Activated CD8-positive, alpha-beta memory T cell treated with anti-CD3 and anti-CD28 coated beads, Interleukin-2, amount 50 U/mL, for 48 hours (primary cell): ENCODE measurements around the gene WDR18.
"Not testable (repeated sequence)": the region's sequence is repeated elsewhere in the genome, so short reads cannot be mapped to it uniquely, and the experiment has no call there.

Experiments
- DNase-seq: peaks from one replicate; pipeline ENCODE4 v3.0.0-alpha.2; 2020

The WDR18 gene

DNA sequence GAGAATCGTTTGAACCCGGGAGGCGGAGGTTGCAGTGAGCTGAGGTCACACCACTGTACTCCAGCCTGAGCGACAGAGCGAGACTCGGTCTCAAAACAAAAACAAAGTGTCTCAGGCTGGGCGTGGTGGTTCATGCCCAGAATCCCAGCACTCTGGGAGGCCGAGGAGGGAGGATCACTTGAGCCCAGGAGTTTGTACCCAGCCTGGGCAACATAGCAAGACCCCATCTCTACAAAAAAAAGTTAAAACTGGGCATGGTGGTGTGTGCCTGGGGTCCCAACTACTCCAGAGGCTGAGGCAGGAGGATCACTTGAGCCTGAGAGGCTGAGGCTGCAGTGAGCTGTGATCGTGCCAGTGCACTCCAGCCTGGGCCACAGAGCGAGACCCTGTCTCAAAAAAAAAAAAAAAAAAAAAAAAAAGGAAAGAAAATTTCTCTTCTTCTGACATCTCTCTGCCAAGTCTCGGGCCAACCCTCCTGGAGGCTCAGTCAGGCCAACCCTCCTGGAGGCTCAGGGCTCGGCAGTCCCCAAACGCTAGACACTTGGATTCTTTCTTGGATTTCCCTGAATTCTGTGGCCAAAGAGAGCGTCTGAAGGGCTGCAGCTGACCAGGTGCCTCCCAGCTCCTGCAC is 32.0 kb upstream of the WDR18 start:
- no peak for DNase-seq

- DNase-seq: no peak
Observed at GRCh38 chr19:952680-953444, 31.3 kb upstream of the WDR18 start.

DNA sequence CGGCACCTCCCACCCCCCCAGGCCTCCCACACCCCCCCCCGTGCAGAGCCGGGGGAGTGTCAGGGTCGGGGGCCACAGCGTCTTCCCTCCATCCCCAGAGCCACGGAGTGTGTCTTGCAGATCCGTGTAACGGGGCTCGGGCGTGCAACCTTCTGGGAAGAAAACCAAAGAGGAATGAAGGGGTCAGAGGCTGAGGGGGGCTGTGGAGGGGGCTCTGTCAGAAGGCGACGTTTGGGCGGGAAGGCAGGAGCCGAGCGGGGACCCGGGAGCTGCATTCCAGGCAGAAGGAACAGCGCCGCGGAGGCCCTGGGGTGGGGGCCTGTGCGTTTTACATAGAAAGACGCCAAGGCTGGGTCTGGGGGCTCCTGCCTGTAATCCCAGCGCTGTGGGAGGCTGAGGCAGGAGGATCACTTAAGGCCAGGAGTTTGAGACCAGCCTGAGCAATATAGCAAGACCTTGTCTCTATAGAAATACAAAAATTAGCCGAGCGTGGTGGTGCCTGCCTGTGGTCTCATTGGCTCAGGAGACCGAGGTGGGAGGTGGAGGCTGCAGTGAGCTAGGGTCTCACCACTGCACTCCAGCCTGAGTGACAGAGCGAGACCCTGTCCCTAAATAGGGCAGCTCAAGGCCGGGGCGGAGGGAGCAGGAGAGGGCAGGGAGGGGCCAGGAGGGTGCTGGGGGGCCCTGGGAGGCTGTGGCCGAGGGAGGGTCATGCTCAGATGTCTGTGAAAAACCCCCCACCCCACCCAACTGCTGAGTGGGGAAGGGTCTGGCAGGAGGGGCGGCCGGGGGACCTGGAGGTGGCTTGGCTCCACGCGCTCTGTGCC is 30.5 kb upstream of the WDR18 start:
- DNase-seq: no peak

GRCh38 chr19:954272-954671 is 29.9 kb upstream of the WDR18 start:
- no peak for DNase-seq

DNA sequence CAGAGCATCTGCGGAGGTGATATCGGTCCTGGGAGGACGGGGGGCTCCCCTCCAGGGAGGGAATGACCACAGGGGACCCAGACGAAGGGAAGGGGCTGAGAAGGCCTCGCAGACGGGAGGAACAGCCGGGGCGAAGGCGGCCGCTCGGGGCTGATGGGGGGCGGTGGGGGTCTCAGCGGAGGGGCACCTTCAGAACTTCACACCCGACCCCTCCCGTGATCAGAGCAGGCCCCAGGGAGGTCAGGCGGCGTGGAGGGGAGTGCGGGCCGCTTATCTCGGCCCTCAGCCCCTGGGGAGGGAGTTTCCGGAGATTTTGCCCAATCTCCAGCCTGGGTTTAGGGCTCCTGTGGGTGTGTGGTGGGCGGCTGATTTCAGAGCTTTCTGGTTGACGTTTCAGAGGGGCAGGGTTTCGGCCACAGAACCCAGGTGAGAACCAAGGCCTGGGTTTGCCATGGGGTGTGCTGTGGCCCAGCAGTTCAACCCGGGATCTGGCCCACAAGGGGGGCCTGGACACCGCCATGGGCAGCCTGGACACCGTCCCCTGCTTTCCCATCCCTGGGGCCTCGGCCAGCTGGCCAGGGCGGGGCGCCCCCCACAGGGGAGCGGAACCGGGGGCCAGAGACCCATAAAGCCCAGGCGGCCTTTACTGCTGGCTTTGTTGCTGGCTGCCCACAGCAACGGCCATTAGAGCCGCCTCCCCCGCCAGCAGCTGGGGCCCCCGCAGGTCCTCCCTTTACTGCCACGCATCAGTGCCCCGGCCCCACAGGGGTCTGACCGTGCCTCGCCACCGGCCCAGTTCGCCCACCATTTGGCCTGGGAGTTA is 29.3 kb upstream of the WDR18 start:
- DNase-seq: no peak

GRCh38 chr19:955803-956765 is 28.1 kb upstream of the WDR18 start:
- DNase-seq: no peak

GRCh38 chr19:956766-957440 is 27.2 kb upstream of the WDR18 start:
- DNase-seq: no peak

- DNase-seq: not testable (repeated sequence)
Observed at GRCh38 chr19:957578-957977, 26.6 kb upstream of the WDR18 start.

DNA sequence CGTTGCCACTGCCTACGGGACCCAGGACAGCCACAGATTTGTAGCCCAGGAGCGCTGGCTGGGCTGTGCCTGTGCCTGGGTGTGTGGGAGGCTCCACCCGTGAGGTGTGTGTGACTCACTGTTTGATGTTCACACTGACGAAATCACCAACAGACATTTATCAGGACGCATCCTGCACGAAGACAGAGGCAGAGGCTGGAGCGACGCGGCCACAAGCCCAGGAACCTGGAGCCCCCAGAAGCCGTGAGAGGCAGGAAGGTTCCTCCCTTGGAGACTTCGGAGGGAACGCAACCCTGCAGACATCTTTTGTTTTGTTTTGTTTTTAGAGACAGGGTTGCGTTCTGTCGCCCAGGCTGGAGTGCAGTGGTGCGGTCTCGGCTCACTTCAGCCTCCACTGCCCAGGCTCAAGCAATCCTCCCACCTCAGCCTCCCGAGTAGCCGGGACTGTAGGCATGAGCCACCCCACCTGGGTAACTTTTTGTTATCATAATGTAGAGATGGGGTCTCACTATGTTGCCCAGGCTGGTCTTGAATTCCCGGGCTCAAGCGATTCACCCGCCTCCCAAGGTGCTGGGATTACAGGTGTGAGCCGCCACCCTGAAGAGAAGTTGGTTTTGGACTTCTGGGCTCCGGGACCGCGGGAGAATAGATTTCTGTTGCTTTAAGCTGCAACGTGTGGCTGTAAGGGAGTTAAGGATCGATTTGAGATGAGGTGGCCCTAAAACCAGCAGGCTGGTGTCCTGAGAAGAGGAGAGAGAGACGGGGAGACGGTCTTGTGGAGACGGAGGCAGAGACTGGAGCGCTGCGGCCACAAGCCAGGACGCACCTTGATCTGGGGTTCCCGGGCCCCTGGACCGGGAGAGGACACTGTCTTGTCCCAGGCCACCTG is 24.9 kb upstream of the WDR18 start:
- no peak for DNase-seq

GRCh38 chr19:960020-960419 is 24.1 kb upstream of the WDR18 start:
- no peak for DNase-seq

GRCh38 chr19:960601-960938 is 23.6 kb upstream of the WDR18 start:
- no peak for DNase-seq

GRCh38 chr19:961866-962620 is 22.1 kb upstream of the WDR18 start:
- DNase-seq: no peak

DNA sequence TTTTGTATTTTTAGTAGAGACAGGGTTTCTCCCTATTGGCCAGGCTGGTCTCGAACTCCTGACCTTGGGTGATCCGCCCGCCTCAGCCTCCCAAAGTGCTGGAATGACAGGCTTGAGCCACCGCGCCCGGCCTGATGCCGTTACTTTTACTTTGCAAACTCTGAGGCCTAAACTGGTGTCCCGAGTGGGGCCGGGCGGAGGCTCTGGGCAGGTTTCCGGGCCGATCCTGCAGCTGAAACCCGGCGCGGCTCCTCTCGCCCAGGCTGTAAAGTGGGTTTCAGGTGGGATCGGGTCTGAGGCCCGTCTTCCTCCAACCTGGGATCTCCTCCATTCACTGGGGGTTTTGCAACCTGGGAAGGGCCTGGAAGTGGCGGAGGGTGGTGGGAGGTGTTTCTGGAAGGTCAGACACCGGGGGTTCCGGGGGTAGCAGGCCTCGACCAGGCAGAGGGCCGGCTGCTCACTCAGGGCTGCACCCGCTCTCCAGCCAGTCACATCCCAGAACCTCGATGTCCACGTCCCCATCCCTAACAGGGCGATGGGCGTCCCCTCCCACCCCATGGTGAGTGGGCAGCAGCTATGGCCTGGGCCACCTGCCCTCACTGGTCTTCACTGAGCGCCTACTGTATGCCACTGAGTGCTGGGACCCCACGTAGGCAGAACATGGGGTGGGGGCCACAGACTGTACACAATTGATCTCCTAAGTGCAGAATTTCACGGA is 21.3 kb upstream of the WDR18 start:
- DNase-seq: no peak

DNA sequence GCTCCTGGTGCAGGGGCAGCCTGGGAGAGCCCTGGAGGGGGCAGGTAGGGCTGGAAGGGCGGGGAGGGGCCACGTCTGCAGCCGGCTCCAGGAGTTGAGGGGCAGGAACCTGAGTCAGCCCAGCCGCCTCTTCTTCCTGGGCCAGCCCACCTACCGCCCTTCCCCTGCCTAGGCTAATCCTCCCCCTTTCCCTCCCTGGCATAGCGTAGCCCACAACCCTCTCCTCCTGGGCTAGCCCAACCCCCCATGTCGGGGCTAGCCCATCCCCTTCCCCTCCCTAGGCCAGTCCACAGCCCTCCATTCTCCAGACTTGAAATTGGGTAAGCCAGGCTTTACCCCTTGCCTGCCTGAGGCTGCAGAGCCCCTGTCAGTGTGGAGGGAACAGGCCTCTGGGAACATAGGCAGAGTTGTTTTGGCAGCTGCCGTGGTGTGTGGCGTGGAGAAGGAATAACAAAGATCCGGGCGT is 20.6 kb upstream of the WDR18 start:
- no peak for DNase-seq

DNA sequence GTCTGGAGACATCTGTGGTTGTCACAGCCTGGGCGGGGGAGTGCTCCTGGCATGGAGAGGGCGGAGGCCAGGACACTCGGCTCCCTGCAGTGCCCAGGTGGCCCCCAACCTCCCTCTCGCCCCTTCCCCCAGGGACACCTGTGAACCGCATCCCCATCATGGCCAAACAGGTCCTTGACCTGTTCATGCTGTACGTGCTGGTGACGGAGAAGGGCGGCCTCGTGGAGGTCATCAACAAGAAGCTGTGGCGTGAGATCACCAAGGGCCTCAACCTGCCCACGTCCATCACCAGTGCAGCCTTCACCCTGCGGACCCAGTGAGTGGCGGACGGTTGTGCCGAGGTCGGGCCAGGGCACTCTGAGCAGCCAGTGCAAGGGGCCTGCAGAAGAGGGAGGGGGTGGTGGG is 20.0 kb upstream of the WDR18 start:
- no peak for DNase-seq

DNA sequence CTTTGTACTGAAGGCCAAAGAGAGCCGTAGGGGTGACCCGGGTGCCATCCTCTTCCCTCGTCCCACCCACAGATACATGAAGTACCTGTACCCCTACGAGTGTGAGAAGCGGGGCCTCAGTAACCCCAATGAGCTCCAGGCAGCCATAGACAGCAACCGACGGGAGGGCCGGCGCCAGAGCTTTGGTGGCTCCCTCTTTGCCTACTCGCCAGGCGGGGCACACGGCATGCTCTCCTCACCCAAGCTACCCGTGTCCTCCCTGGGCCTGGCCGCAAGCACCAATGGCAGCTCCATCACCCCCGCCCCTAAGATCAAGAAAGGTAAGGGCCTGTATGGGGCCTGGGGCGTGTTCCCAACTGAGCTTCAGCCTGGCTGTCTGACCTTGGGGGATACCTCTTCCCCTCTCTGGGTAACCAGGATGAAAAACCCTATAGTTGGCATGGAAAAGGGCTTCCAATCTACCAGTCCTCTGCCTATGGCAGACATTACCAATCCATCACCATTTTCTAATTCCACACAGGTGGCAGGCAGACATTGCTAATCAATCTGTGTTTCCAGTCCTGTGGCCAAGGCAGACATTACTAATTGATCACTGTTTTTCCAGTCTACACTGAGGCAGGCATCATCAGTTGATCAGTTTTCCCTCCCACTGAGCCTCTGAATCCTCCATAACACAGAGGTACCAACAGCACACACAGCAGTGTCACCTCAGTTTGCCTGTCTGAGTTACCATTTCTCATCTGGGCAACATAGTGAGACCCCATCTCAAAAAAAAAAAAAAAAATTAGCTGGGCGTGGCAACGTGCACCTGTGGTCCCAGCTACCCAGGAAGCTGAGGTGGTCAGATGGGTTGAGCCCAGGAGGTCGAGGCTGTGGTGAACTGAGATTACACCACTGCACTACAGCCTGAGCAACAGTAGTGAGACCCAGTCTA is 19.1 kb upstream of the WDR18 start:
- DNase-seq: no peak

DNA sequence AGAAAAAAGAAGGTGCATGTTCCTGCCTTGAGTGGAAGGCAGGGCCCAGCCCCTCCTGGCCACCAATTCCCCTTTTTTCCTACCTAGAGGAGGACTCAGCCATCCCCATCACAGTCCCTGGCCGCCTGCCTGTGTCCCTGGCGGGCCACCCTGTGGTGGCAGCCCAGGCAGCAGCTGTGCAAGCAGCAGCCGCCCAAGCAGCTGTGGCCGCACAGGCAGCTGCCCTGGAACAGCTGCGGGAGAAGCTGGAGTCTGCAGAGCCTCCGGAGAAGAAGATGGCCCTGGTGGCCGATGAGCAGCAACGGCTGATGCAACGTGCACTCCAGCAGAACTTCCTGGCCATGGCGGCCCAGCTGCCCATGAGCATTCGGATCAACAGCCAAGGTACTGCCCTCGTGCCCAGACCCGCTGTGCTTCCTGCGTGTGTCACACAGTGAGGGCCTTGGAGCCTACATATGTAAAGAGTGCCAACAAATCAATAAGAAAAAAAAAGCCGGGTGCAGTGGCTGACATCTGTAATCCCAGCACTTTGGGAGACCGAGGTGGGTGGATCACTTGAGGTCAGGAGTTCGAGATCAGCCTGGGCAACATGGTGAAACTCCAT is 17.6 kb upstream of the WDR18 start:
- no peak for DNase-seq
